SU-DHL-6 (cell line): ENCODE results near the gene RHOBTB3.

Source experiments
- H2AFZ ChIP-seq: fragments of 200-600 bp; sonication (generic); 2 replicates; pipeline ENCODE4 v1.6.1; 2014; ENCODE audit warnings: low read depth, mild to moderate bottlenecking, moderate library complexity, mixed read lengths, antibody characterized with exemption, low read length; ENCODE audit not compliant: severe bottlenecking
- H3F3A ChIP-seq: fragments of 200-600 bp; shearing (Covaris generic); 2 replicates; pipeline ENCODE4 v1.6.0; 2016; ENCODE audit warnings: antibody characterized with exemption, mild to moderate bottlenecking; ENCODE audit not compliant: insufficient read depth
- H3K27ac ChIP-seq: fragments of 200-600 bp; sonication (generic); 2 replicates; pipeline ENCODE4 v1.5.1; 2016; ENCODE audit warnings: low read depth, mild to moderate bottlenecking, low read length, moderate library complexity, mixed read lengths
- H3K27me3 ChIP-seq: fragments of 200-600 bp; sonication (generic), shearing (Covaris generic); 2 replicates; pipeline ENCODE4 v1.6.0; 2014; ENCODE audit warnings: mild to moderate bottlenecking, low read length
- H3K36me3 ChIP-seq: fragments of 200-600 bp; sonication (generic); 2 replicates; pipeline ENCODE4 v1.6.1; 2014; ENCODE audit warnings: mild to moderate bottlenecking, low read length, mixed read lengths
- H3K4me2 ChIP-seq: fragments of 300-600, 200-600 bp; shearing (Covaris generic), sonication (generic); 2 replicates; pipeline ENCODE4 v1.6.0; 2014; ENCODE audit warnings: low read length, low read depth, mild to moderate bottlenecking; ENCODE audit not compliant: poor library complexity, severe bottlenecking
- H3K4me3 ChIP-seq: fragments of 200-600 bp; sonication (generic); 2 replicates; pipeline ENCODE4 v1.5.1; 2014; ENCODE audit warnings: antibody characterized with exemption, low read length, mild to moderate bottlenecking, mixed read lengths; ENCODE audit not compliant: insufficient read depth, poor library complexity, severe bottlenecking
- H3K79me2 ChIP-seq: fragments of 200-600 bp; sonication (generic); 2 replicates; pipeline ENCODE4 v1.6.1; 2014; ENCODE audit warnings: mild to moderate bottlenecking, low read length, moderate library complexity; ENCODE audit not compliant: insufficient read depth
- H3K9ac ChIP-seq: fragments of 200-600 bp; sonication (generic); 2 replicates; pipeline ENCODE4 v1.7.0; 2014; ENCODE audit warnings: mild to moderate bottlenecking, low read length
- H3K9me2 ChIP-seq: fragments of 200-600 bp; sonication (generic); replicated peaks from 2 replicates; pipeline ENCODE4 v1.6.1; 2014; ENCODE audit warnings: low read length; ENCODE audit not compliant: insufficient read depth
- H3K9me3 ChIP-seq: fragments of 200-600 bp; sonication (generic); 2 replicates; pipeline ENCODE4 v1.6.1; 2014; ENCODE audit warnings: low read length, mixed read lengths; ENCODE audit not compliant: insufficient read depth
- H4K20me1 ChIP-seq: fragments of 200-600 bp; sonication (generic); 2 replicates; pipeline ENCODE4 v1.6.1; 2014; ENCODE audit warnings: low read depth, mild to moderate bottlenecking, antibody characterized with exemption, low read length, moderate library complexity, mixed read lengths
- CTCF ChIP-seq: fragments of 200-600 bp; sonication (generic); IDR thresholded peaks from one replicate; pipeline ENCODE4 v1.5.1; 2017; ENCODE audit warnings: antibody characterized with exemption, mild to moderate bottlenecking, low read length, moderate library complexity; ENCODE audit not compliant: insufficient read depth, poor library complexity, severe bottlenecking
- EZH2phosphoT487 ChIP-seq: fragments of 200-600 bp; sonication (generic), shearing (Covaris generic); conservative IDR thresholded peaks from 2 replicates; pipeline ENCODE4 v1.6.1; 2018; ENCODE audit warnings: mild to moderate bottlenecking, antibody characterized with exemption, low read length, moderate library complexity, mixed read lengths

Gene RHOBTB3

DNA sequence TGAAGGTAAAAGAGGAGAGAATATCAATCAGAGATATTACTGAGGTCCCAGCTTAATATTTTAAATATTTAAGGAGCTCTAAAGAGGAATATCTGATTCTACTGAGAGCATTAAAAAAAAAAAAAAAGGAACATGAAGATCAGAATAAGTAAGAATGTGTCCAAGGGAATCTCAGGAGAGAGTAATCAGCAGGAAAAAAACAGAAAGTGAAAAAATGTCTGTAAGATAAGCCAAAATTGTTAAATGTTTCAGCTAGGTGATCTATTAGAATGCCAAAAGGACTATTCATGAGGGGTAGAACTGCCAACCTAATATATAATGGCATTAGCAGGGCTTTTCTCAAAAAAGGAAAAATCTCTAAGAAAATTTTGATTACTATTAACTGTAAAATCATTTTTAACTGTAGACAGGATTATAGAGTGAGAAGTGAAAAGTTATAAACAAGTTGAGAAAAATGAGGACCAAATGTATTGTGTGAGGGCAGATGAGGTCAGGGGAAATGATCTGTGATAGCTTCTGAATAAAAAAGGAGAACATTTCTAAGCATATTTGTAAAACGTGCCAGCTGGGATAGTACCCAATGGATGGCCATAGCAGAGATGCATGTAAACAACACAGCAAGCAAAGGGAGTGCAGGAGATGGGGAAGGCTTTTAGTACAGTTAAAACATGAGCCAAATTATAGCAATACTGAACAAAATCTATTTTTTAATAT, 9.4 kb upstream of the RHOBTB3 start:
- no peak for TF ChIP-seq EZH2phosphoT487
- TF ChIP-seq CTCF, result no peak
- Histone ChIP-seq H3K4me3 (no peak overlapping the region), H3K9me3 (no peaks in the 10 kb centered on the region), H3K4me2 (no peak overlapping the region), H2AFZ (no peak overlapping the region), H3K36me3 (no peaks in the 10 kb centered on the region), H3K27ac (no peak overlapping the region), H4K20me1 (no peaks in the 10 kb centered on the region), H3K27me3 (no peaks in the 10 kb centered on the region), H3F3A (no peaks in the 10 kb centered on the region), H3K9ac (no peak overlapping the region), H3K79me2 (no peaks in the 10 kb centered on the region), H3K9me2 (no peaks in the 10 kb centered on the region)

GRCh38 chr5:95723632-95724369, 7.3 kb upstream of the RHOBTB3 start:
- Histone ChIP-seq H3K4me3 (no peak overlapping the region), H2AFZ (no peak overlapping the region), H3K9me2 (no peaks in the 10 kb centered on the region), H3K4me2 (no peak overlapping the region), H3K9ac (no peak overlapping the region), H3F3A (no peaks in the 10 kb centered on the region), H3K79me2 (no peaks in the 10 kb centered on the region), H3K9me3 (no peaks in the 10 kb centered on the region), H3K36me3 (no peaks in the 10 kb centered on the region), H3K27ac (no peak overlapping the region), H3K27me3 (no peaks in the 10 kb centered on the region), H4K20me1 (no peaks in the 10 kb centered on the region)
- TF ChIP-seq EZH2phosphoT487 (no peak), CTCF (no peak)

DNA sequence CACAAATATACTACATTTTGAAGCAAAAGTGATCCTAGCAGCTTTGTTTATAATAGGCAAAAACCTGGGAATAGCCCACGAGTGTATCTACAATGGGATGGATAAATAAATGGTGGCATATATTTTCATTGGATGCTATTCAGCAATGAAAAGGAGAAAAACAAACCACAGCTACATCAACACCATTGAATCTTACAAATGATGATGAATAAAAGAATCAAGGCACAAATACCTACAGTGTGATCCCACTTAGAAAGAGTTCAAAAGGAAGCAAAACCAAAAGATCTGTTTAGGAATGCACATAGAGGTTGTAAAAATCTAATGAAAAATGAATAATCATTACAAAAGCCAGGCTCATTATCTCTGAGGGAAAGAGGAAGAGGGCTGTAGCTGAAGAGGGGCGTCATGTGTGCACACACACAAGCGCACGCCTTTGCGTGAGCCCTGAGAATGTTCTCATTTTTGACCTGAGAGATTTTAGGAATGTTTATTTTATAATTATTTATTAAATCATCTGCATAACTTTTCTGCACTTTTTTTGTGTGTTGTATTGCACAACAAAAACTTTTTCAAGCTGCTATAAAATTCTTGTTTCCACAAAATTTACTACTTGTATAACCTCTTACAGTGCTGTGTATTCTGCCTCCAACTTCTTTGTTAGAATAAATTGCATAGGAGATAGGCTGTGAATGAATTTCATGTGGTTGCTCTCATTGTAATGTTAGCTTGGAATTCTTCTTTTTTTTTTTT, 5.9 kb upstream of the RHOBTB3 start:
- H3K9ac ChIP-seq, result no peak overlapping the region
- no peak overlapping the region for H3K4me3 ChIP-seq
- no peaks in the 10 kb centered on the region for H3K27me3 ChIP-seq
- H2AFZ ChIP-seq, result no peak overlapping the region
- no peaks in the 10 kb centered on the region for H3K9me3 ChIP-seq
- TF ChIP-seq CTCF (no peak), EZH2phosphoT487 (no peak)
- no peaks in the 10 kb centered on the region for H4K20me1 ChIP-seq
- H3K9me2 ChIP-seq, result no peaks in the 10 kb centered on the region
- no peaks in the 10 kb centered on the region for H3K79me2 ChIP-seq
- H3F3A ChIP-seq, result no peaks in the 10 kb centered on the region
- no peaks in the 10 kb centered on the region for H3K36me3 ChIP-seq
- H3K27ac ChIP-seq, result no peak overlapping the region
- H3K4me2 ChIP-seq, result no peak overlapping the region
